Mammary epithelial cell (primary cell): Measurements from ENCODE around the gene CDK17.

Source experiments
- EZH2 ChIP-seq: IDR thresholded peaks from 2 replicates; pipeline ENCODE4 v1.6.1; 2012; ENCODE audit warnings: low read length, inconsistent platforms, borderline replicate concordance
- TF ChIP-seq, protein P1 (sequence below), 2 donors: IDR thresholded peaks in 1 of 2; conservative IDR thresholded peaks in 1 of 2; 2 replicates each; pipeline ENCODE4 v1.5.1; 2011 to 2012; ENCODE audit warnings: inconsistent platforms in 2 of 2, low read length in 2 of 2, mild to moderate bottlenecking in 2 of 2, control low read depth in 1 of 2, low read depth in 1 of 2; ENCODE audit not compliant: insufficient read depth in 1 of 2; ENCODE audit errors: extremely low read depth in 1 of 2

DNA sequence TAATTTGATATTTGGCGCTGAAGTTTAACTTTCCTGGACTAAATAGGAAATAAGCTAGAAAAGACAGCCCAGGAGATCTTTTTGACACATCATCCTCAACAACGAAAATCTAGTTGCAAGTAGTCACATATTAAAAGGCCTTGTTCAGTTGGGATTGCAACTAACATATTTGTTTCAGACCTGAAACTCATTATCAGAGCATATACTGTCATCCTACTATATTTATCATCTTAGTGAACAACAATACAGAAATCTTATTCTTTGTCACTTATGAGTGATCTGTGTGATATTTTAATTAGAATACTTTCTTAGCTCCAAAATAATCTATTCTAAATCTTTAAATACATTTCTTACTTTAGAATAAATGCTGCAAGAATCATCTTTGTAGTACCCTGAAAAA is 134.0 kb downstream of the CDK17 start:
- TF ChIP-seq, protein P1, sequence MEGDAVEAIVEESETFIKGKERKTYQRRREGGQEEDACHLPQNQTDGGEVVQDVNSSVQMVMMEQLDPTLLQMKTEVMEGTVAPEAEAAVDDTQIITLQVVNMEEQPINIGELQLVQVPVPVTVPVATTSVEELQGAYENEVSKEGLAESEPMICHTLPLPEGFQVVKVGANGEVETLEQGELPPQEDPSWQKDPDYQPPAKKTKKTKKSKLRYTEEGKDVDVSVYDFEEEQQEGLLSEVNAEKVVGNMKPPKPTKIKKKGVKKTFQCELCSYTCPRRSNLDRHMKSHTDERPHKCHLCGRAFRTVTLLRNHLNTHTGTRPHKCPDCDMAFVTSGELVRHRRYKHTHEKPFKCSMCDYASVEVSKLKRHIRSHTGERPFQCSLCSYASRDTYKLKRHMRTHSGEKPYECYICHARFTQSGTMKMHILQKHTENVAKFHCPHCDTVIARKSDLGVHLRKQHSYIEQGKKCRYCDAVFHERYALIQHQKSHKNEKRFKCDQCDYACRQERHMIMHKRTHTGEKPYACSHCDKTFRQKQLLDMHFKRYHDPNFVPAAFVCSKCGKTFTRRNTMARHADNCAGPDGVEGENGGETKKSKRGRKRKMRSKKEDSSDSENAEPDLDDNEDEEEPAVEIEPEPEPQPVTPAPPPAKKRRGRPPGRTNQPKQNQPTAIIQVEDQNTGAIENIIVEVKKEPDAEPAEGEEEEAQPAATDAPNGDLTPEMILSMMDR (conservative IDR thresholded peaks at IDR 0.05 in 1 of 2, IDR thresholded peaks at IDR 0.05 in 1 of 2; ENCODE audit: extremely low read depth in 1 of 2, insufficient read depth in 1 of 2, low read depth in 1 of 2, low read length in 2 of 2): no peak
- TF ChIP-seq EZH2: no peak
